Measurements from ENCODE around the gene PUS1.
"Not testable (repeated sequence)": the region's sequence is repeated elsewhere in the genome, so short reads cannot be mapped to it uniquely, and the experiment has no call there.

Gene PUS1

GRCh38 chr12:131928711-131929580 lies at the start of gene PUS1:
TSS of gene PUS1 (plus strand) at chr12:131929276. CDS start at chr12:131929723, 447 bp downstream.
- DNase-seq (ENCODE audit: low read depth in 3 of 3): peak; percentile 88 to 90 (median 90)

DNA sequence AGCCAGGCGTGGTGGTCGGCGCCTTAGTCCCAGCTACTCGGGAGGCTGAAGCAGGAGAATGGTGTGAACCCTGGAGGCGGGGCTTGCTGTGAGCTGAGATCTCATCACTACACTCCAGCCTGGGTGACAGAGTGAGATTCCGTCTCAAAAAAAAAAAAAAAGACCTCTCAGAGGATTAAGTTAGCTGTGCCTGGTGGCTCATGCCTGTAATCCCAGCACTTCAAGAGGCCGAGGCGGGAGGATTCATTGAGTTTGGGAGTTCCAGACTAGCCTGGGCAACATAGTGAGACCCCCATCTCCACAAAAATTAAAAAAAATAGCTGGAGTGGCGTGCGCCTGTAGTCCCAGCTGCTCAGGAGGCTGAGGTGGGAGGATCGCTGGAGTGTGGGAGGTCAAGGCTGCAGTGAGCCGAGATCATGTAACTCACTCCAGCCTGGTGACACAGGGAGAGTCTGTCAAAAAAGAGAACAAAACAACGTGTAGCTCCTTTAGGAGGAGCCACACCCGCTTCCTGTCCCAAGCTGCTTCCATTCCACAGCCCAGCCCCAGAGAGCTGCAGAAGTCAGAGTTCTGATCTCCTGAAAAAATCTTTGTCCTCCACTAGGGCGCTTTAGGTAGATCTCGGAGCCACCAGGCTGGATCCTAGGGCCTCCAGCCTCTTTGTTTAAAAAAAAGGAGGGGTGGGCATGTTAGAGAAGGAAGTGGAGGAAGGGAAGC lies 46.1 kb upstream of the PUS1 start:
- DNase-seq (ENCODE audit: low read depth in 3 of 3): no peak

DNA sequence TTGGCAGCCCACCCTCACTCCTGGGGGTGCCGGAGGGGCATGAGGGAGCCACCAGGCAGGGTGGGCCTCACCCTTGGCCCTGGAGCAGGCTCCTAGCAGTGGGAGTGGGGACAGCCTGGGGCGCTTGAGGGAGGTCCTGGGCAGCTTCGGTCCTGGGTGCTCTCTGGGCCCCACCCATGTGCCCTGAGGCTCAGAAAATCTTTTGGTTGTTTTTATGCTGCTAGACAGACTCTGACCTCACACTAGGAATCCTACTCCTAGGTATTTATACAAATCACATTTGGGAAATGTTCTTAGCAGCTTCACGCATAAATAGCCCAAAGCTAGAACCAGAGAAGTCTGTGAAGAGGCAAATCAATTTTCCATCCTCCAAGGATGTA lies 45.6 kb upstream of the PUS1 start:
- DNase-seq (ENCODE audit: low read depth in 3 of 3): no peak

GRCh38 chr12:131885076-131885475 lies 44.0 kb upstream of the PUS1 start:
- not testable (repeated sequence) for DNase-seq (ENCODE audit: low read depth in 3 of 3)

DNA sequence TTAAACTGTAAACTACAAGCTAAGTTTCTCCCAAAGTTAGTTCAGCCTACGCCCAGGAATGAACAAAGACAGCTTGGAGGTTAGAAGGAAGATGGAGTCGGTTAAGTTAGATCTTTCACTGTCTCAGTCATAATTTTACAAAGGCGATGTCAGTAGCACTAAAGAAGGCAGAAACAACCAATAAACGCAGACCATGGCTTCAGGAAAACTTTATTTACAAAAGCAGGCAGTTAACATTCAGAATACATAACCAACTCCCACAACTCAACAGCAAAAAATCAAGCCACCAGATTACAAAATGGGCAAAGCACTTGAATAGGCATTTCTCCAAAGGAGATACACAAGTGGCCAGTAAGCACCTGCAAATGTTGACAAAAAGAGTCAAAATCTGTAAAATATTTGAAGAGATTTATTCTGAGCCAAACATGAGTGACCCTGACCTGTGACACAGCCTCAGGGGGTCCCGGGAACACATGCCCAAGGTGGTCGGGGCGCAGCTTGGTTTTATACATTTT lies 43.5 kb upstream of the PUS1 start:
- DNase-seq (ENCODE audit: low read depth in 3 of 3): no peak

- DNase-seq (ENCODE audit: low read depth in 3 of 3): not testable (repeated sequence)
These were observed 37.4 kb upstream of the PUS1 start for GRCh38 chr12:131891722-131892121.

GRCh38 chr12:131892711-131893604 lies 36.1 kb upstream of the PUS1 start:
- no peak for DNase-seq (ENCODE audit: low read depth in 3 of 3)

GRCh38 chr12:131893605-131894312 lies 35.3 kb upstream of the PUS1 start:
- DNase-seq (ENCODE audit: low read depth in 3 of 3): no peak

DNA sequence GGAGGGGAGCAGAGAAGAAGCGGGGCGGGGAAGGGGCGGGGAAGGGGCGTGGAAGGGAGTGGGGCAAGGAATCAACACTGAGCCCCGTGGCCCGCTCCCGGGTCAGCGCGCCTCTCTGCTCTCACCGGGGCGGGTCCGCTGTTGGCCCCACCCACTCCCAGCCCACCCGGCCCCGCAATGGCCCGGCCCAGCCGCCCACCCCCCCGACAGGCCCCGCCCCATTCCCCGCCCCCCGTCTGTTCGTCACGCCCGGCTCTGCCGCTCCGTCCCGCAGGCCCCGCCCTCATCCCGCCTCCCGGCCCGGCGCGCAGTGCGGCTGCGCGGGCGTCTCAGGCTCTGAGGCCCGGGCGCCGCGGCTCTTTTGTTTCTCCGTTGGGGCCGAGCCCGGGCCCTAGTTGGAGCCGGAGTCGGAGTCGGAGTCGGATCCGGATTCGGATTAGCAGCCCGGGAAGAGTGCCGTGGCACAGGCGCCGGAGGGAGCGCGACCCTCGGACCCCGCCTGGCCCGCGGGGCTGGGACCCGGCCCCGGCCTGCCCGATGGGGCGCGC lies 34.7 kb upstream of the PUS1 start, which contains the start of gene ULK1:
Gene ULK1, plus strand, starts transcription at position 310 of the 548 bp plus-strand sequence. CDS start 380 bp downstream, outside the sequence.
- DNase-seq (ENCODE audit: low read depth in 3 of 3): peak; percentile 83 to 89 (median 86)

GRCh38 chr12:131894981-131895639 lies 34.0 kb upstream of the PUS1 start:
- no peak for DNase-seq (ENCODE audit: low read depth in 3 of 3)

DNA sequence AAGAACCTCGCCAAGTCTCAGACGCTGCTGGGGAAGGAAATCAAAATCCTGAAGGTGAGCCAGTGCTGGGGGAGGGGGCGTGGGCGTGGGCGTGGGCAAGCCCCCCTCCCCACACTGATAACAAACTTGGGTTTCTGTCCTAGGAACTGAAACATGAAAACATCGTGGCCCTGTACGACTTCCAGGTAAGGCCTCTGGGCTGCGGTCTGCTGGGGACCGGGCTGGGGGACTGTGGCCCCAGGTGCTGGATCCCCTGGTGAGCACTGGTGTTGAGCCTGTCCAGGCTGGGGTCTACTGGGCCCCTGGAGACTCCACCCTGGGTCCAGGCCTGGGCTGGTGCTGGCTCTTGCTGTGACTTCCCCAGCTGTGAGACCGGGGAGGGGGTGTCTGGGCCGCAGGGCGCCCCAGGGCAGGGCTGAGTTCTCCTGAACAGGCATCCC lies 33.4 kb upstream of the PUS1 start:
- DNase-seq (ENCODE audit: low read depth in 3 of 3): no peak

DNA sequence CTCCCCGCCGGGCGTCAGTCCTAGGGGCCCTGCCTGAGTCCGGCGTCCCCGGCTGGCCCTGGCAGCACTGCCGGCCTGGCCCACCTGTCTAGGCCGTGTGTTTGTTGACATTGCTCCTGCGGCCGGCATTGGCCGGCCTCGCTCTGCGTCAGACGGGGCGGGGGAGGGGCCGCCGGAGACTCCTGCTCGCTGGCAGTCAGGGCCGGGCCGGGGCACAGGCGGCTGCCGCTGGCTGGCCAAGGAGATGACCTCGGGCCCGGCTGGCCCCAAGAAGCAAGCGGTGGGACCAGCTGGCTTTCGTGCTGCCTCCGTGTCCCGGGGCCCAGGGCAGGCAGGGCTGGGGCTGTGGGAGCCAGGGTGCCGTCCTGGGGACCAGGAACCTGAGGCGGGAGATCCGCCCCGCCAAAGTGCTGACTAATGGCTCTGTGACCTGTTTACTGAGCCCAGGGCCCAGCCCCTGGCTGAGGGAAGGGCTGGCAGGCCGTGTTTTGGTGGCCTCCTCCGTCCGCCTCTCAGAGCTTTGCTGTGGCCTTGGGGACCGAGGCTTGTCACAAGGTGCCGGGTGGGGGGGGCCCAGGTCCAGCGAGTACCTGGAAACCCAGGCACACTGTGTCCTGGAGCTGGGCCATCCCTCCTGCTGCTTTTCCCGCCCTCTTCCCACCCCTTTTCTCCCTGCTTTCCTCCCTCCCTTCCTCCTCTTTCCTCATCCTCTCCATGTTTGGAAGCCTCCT lies 32.8 kb upstream of the PUS1 start:
- peak; percentile 20 to 71 (median 39) for DNase-seq (ENCODE audit: low read depth in 3 of 3)

DNA sequence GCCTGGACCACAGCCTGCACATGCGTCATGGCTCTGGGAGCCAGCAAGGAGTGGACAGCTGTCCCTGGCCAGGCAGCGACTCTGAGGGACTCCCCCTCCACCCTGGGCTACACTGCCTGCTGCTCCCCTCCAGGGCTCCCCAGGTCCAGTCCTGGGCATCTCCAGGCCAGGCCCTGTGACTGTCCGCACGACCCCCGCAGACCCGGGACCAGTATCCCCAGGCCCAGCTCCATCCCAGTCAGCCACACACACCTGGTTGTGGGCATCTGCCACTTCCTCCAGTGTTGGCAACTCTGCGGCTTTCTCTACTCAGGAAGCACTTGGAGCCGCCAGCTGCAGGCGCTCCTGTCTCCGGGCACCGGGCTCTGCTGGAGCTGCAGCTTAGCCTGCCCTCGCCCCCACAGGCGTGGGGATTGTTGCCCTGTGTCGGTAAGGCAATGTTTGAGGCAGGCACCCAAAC lies 32.2 kb upstream of the PUS1 start:
- DNase-seq (ENCODE audit: low read depth in 3 of 3): no peak

- DNase-seq (ENCODE audit: low read depth in 3 of 3): no peak
These were observed 31.8 kb upstream of the PUS1 start for GRCh38 chr12:131897276-131897675.

DNA sequence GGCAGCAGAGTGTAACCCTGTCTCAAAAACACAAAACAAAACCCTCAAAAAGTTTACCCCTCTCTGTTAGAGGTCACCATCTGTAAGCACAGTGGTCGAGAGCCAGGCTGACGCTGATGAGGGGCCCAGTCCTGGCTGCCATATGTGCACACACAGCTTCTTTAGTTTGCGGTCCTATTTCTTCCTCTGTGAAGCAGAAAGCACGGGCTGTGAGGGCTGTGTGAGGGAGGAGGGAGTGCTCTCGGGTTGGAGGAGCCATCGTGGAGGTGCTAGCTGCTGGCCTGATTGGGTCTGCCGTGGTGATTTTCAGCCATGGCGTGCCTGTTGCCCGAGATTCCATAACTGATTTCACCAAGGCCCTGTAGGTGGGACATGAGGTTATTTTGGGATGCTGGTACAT lies 31.2 kb upstream of the PUS1 start:
- DNase-seq (ENCODE audit: low read depth in 3 of 3): no peak

GRCh38 chr12:131900397-131900796 lies 28.7 kb upstream of the PUS1 start:
- no peak for DNase-seq (ENCODE audit: low read depth in 3 of 3)

DNA sequence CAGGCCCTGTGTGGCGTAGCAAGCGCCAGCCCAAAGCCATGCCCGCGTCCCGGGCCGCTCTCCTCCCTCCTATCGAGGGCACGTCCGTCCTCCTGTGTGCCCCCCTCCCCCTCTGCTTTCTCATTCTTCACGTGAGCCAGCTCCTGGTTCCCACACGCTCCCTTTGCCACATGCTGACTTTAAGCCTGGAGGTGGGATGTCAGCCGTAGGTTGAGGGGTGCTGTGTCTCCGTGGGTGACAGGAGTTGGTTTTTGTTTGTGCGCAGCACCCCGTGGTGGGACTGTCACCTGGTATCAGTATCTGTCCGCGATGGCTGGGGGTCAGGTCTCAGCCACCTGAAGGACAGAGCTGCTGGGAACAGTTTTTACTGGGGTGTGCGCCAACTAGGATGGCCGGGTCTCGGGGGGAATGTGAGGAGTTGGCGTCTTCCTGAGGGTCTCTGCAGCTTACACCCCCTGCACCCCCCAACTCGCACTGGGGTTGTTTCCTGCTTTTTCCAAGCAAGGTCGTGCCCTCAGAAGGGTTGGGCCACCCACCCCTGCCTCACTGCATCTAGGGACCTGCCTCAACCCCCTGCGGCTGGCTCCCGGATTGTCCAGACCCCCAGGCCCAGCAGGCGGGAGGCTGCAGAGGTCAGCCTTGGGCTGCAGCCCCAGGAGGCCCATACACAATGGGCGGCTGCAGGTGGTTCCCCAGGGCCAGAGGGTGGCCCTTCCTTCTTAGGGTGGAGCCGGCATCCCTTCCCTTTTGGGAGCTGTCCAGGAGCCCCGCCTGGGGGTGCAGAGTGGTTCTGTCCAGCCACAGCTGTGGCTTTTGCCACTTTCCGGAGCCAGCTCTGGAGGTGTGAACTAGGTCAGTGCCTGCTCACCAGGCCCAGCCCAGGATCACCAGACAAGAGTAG lies 27.4 kb upstream of the PUS1 start:
- no peak for DNase-seq (ENCODE audit: low read depth in 3 of 3)
